Measurements from ENCODE around the gene ABCC1.

Gene ABCC1

GRCh38 chr16:15967655-15968315, 18.4 kb downstream of the ABCC1 start:
- Histone ChIP-seq H3K9me3 (ENCODE audit: control insufficient read depth, insufficient read depth, low read length) (no peaks in the 10 kb centered on the region), H3K27ac (ENCODE audit: low read length) (no peak overlapping the region), H3K27me3 (ENCODE audit: control insufficient read depth, insufficient read depth, low read length) (no peaks in the 10 kb centered on the region), H3K4me3 (ENCODE audit: low read length) (no peak overlapping the region), H3K36me3 (ENCODE audit: control insufficient read depth, insufficient read depth, low read length) (no peaks in the 10 kb centered on the region), H3K4me1 (ENCODE audit: control insufficient read depth, insufficient read depth, low read length) (peaks cover 7% of the 10 kb centered on the region; the same call in 1 of the 2 replicates)
- DNase-seq (ENCODE audit: low read depth, low spot score) = no peak
- no CpG with 5 or more reads among the region's 11 CpGs for WGBS (ENCODE audit: insufficient coverage, insufficient read length)

DNA sequence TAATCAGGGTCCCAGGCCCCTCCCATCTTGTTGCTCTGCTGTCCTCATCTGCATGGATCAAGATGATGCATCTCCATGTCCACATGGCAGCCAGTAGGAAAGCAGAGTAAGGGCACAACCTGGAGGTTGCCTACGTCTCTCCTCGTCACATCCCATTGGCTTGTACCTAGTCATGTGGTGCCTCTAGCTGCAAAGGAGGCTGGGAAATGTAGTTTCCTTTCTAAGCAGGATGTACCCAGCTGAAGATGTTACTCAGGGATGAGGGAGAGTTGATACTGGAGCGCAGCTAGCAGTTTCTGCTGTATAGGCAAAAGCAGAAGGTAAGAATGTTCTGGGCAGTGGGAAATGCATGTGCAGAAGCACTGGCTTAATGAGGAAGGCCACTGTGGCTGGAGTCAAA, 20.8 kb downstream of the ABCC1 start:
- H3K9me3 ChIP-seq (ENCODE audit: control insufficient read depth, insufficient read depth, low read length) = no peaks in the 10 kb centered on the region
- H3K4me3 ChIP-seq (ENCODE audit: low read length) = no peak overlapping the region
- H3K27me3 ChIP-seq (ENCODE audit: control insufficient read depth, insufficient read depth, low read length) = no peaks in the 10 kb centered on the region
- no CpG with 5 or more reads among the region's 3 CpGs for WGBS (ENCODE audit: insufficient coverage, insufficient read length)
- no peaks in the 10 kb centered on the region for H3K36me3 ChIP-seq (ENCODE audit: control insufficient read depth, insufficient read depth, low read length)
- peaks cover 7% of the 10 kb centered on the region; the same call in 1 of the 2 replicates for H3K4me1 ChIP-seq (ENCODE audit: control insufficient read depth, insufficient read depth, low read length)
- H3K27ac ChIP-seq (ENCODE audit: low read length) = no peak overlapping the region
- peak; percentile 86 for DNase-seq (ENCODE audit: low read depth, low spot score)

DNA sequence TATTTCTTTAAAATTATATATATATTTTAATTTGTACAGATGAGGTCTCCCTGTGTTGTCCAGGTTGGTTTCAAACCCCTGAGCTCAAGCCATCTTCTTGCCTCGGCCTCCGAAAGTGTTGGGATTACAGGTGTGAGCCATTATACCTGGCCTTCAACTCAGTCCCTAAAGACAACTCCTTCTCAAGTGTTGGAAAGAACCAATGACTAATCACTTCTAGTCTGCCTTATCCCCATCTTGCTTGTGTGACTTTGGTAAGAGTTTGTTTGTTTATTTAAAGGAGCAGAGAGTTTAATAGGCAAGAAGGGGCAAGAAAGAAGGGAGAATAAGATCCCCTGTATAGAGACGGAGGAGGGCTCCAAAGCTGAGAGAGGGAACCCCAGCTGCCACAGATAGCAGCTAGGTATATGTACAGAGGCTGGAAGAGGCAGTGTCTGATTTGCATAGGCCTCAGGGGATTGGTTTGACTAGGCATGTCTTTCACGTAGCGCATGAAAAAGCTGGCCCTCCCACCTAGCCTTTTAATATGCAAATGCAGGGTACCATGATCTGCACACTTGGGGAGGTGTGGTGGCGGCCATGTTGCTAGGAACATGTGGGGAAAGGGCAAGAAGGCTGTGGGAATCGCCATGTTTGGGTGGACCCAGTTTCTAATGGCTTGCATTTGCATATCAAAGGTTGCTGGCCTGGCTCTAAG, 21.5 kb downstream of the ABCC1 start:
- H3K27me3 ChIP-seq (ENCODE audit: control insufficient read depth, insufficient read depth, low read length) = no peaks in the 10 kb centered on the region
- peak; percentile 84 for DNase-seq (ENCODE audit: low read depth, low spot score)
- WGBS (ENCODE audit: insufficient coverage, insufficient read length) = no CpG with 5 or more reads among the region's 7 CpGs
- H3K36me3 ChIP-seq (ENCODE audit: control insufficient read depth, insufficient read depth, low read length) = no peaks in the 10 kb centered on the region
- H3K4me1 ChIP-seq (ENCODE audit: control insufficient read depth, insufficient read depth, low read length) = peaks cover 6% of the 10 kb centered on the region; the same call in 1 of the 2 replicates
- no peaks in the 10 kb centered on the region for H3K9me3 ChIP-seq (ENCODE audit: control insufficient read depth, insufficient read depth, low read length)
- no peak overlapping the region for H3K27ac ChIP-seq (ENCODE audit: low read length)
- no peak overlapping the region for H3K4me3 ChIP-seq (ENCODE audit: low read length)

- H3K27ac ChIP-seq (ENCODE audit: low read length) = no peak overlapping the region
- no peaks in the 10 kb centered on the region for H3K27me3 ChIP-seq (ENCODE audit: control insufficient read depth, insufficient read depth, low read length)
- DNase-seq (ENCODE audit: low read depth, low spot score) = no peak
- H3K36me3 ChIP-seq (ENCODE audit: control insufficient read depth, insufficient read depth, low read length) = no peaks in the 10 kb centered on the region
- no peak overlapping the region for H3K4me3 ChIP-seq (ENCODE audit: low read length)
- WGBS (ENCODE audit: insufficient coverage, insufficient read length) = no CpG with 5 or more reads among the region's 9 CpGs
- H3K4me1 ChIP-seq (ENCODE audit: control insufficient read depth, insufficient read depth, low read length) = peaks cover 7% of the 10 kb centered on the region; the same call in 1 of the 2 replicates
- H3K9me3 ChIP-seq (ENCODE audit: control insufficient read depth, insufficient read depth, low read length) = no peaks in the 10 kb centered on the region
These were observed 22.0 kb downstream of the ABCC1 start for GRCh38 chr16:15971440-15971815.

- Histone ChIP-seq H3K9me3 (ENCODE audit: control insufficient read depth, insufficient read depth, low read length) (no peaks in the 10 kb centered on the region), H3K27me3 (ENCODE audit: control insufficient read depth, insufficient read depth, low read length) (no peaks in the 10 kb centered on the region), H3K27ac (ENCODE audit: low read length) (no peak overlapping the region), H3K4me3 (ENCODE audit: low read length) (no peak overlapping the region), H3K4me1 (ENCODE audit: control insufficient read depth, insufficient read depth, low read length) (peaks cover 9% of the 10 kb centered on the region; the same call in 1 of the 2 replicates), H3K36me3 (ENCODE audit: control insufficient read depth, insufficient read depth, low read length) (no peaks in the 10 kb centered on the region)
- WGBS (ENCODE audit: insufficient coverage, insufficient read length) = no CpG with 5 or more reads among the region's 3 CpGs
- DNase-seq (ENCODE audit: low read depth, low spot score) = no peak
These were observed 22.8 kb downstream of the ABCC1 start for GRCh38 chr16:15972046-15972868.

DNA sequence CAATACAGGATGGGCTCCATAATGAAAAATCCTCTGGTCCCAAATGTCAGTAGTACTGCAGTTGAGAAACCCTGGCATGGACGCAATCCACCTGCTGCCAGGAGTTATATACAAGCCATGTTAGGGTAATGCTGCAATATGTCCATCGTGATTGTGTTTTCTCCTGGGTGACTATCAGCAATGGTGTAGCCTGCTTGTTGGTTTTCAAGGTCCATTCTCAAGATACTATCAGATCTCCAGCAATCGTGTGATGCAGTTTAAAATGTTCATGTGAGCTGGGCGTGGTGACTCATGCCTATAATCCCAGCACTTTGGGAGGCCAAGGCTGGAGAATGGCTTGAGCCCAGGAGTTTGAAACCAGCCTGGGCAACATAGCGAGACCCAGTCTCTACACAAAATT, 24.0 kb downstream of the ABCC1 start:
- no peaks in the 10 kb centered on the region for H3K27me3 ChIP-seq (ENCODE audit: control insufficient read depth, insufficient read depth, low read length)
- no peaks in the 10 kb centered on the region for H3K36me3 ChIP-seq (ENCODE audit: control insufficient read depth, insufficient read depth, low read length)
- H3K9me3 ChIP-seq (ENCODE audit: control insufficient read depth, insufficient read depth, low read length) = no peaks in the 10 kb centered on the region
- H3K4me3 ChIP-seq (ENCODE audit: low read length) = no peak overlapping the region
- WGBS (ENCODE audit: insufficient coverage, insufficient read length) = no CpG with 5 or more reads among the region's 5 CpGs
- no peak overlapping the region for H3K27ac ChIP-seq (ENCODE audit: low read length)
- DNase-seq (ENCODE audit: low read depth, low spot score) = no peak
- peaks cover 9% of the 10 kb centered on the region; the same call in 1 of the 2 replicates for H3K4me1 ChIP-seq (ENCODE audit: control insufficient read depth, insufficient read depth, low read length)

GRCh38 chr16:15974057-15974456, 24.6 kb downstream of the ABCC1 start:
- no peak for DNase-seq (ENCODE audit: low read depth, low spot score)
- no peaks in the 10 kb centered on the region for H3K27me3 ChIP-seq (ENCODE audit: control insufficient read depth, insufficient read depth, low read length)
- no peaks in the 10 kb centered on the region for H3K9me3 ChIP-seq (ENCODE audit: control insufficient read depth, insufficient read depth, low read length)
- no peaks in the 10 kb centered on the region for H3K36me3 ChIP-seq (ENCODE audit: control insufficient read depth, insufficient read depth, low read length)
- peaks cover 9% of the 10 kb centered on the region; the same call in 1 of the 2 replicates for H3K4me1 ChIP-seq (ENCODE audit: control insufficient read depth, insufficient read depth, low read length)
- H3K4me3 ChIP-seq (ENCODE audit: low read length) = no peak overlapping the region
- H3K27ac ChIP-seq (ENCODE audit: low read length) = no peak overlapping the region
- WGBS (ENCODE audit: insufficient coverage, insufficient read length) = no CpG with 5 or more reads among the region's 2 CpGs

DNA sequence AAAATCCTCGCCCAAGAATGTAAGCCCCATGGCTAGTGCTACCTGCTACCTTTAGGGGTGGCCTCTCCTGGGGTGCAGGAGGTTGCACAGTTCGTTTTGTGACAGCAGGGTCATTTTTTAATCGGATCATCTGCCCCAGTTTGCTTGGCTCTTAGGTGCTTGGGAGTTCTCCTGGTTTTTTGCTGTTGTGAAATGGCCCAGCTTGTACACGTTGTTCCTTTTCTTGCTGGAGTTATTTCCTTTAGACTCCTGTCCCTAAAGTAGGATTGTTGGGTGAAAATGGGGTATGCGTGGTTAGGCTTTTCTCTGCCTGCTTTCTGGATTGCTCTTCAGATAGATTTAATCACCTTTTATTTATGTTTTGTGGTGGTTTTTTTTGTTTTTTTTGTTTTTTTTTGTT, 25.8 kb downstream of the ABCC1 start:
- no peak for DNase-seq (ENCODE audit: low read depth, low spot score)
- Histone ChIP-seq H3K4me3 (ENCODE audit: low read length) (no peak overlapping the region), H3K27me3 (ENCODE audit: control insufficient read depth, insufficient read depth, low read length) (no peaks in the 10 kb centered on the region), H3K4me1 (ENCODE audit: control insufficient read depth, insufficient read depth, low read length) (peaks cover 9% of the 10 kb centered on the region; the same call in 1 of the 2 replicates), H3K36me3 (ENCODE audit: control insufficient read depth, insufficient read depth, low read length) (no peaks in the 10 kb centered on the region), H3K9me3 (ENCODE audit: control insufficient read depth, insufficient read depth, low read length) (no peaks in the 10 kb centered on the region), H3K27ac (ENCODE audit: low read length) (no peak overlapping the region)
- WGBS (ENCODE audit: insufficient coverage, insufficient read length) = no CpG with 5 or more reads among the region's 5 CpGs

- WGBS (ENCODE audit: insufficient coverage, insufficient read length) = no CpG with 5 or more reads among the region's 5 CpGs
- no peak for DNase-seq (ENCODE audit: low read depth, low spot score)
- Histone ChIP-seq H3K36me3 (ENCODE audit: control insufficient read depth, insufficient read depth, low read length) (no peaks in the 10 kb centered on the region; the same call in 1 of the 2 replicates), H3K4me1 (ENCODE audit: control insufficient read depth, insufficient read depth, low read length) (peaks cover 9% of the 10 kb centered on the region; the same call in 1 of the 2 replicates), H3K4me3 (ENCODE audit: low read length) (no peak overlapping the region), H3K27me3 (ENCODE audit: control insufficient read depth, insufficient read depth, low read length) (no peaks in the 10 kb centered on the region), H3K9me3 (ENCODE audit: control insufficient read depth, insufficient read depth, low read length) (peaks cover under 1% of the 10 kb centered on the region; the same call in 1 of the 2 replicates), H3K27ac (ENCODE audit: low read length) (no peak overlapping the region)
These were observed 26.9 kb downstream of the ABCC1 start for GRCh38 chr16:15976225-15976812.

Data from iPS DF 6.9 (cell line).